ENCODE data around the gene GLRA2.

DNA sequence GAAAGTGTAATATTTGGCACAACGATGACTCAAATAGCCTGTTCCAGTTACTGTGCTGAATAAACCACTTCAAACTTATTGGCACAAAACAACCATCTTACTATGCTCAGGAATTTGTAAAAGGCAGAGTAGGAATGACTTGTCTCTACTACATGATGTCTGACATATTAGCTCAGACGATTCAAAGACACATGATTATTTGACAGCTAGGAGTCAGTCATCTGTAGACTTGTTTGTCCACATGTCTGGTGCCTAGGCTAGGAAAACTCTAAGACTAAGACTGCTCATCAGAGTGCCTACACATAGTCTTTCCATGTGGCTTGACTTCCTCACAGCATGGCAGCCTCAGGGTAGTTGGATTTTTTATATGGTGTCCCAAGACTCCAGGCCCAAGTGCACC lies 189.1 kb downstream of the GLRA2 start:
- TF ChIP-seq EZH2 (IDR thresholded peaks at IDR 0.05; ENCODE audit: insufficient read depth, poor library complexity, severe bottlenecking) (no peak), EZH2phosphoT487 (IDR thresholded peaks at IDR 0.05; ENCODE audit: insufficient read depth, low read depth) (no peak)
